22Rv1 (cell line): Measurements from ENCODE around the gene RNF38.
"Not testable (repeated sequence)": the region's sequence is repeated elsewhere in the genome, so short reads cannot be mapped to it uniquely, and the experiment has no call there.

Experiments used
- H3K27ac ChIP-seq: fragments of 450-650 bp; 2 replicates; pipeline ENCODE4 v1.5.1; 2017
- ZFX ChIP-seq: fragments of 450-650 bp; IDR thresholded peaks from 2 replicates; pipeline ENCODE4 v1.6.1; 2017; ENCODE audit warnings: antibody characterized with exemption, borderline replicate concordance
- TF ChIP-seq, protein P1 (sequence below): fragments of 450-650 bp; IDR thresholded peaks from 2 replicates; pipeline ENCODE4 v1.5.1; 2017; ENCODE audit warnings: mild to moderate bottlenecking

The RNF38 gene

GRCh38 chr9:36426348-36426747, 26.3 kb upstream of the RNF38 start:
- no peak overlapping the region for H3K27ac ChIP-seq
- no peak for TF ChIP-seq ZFX
- TF ChIP-seq, protein P1, sequence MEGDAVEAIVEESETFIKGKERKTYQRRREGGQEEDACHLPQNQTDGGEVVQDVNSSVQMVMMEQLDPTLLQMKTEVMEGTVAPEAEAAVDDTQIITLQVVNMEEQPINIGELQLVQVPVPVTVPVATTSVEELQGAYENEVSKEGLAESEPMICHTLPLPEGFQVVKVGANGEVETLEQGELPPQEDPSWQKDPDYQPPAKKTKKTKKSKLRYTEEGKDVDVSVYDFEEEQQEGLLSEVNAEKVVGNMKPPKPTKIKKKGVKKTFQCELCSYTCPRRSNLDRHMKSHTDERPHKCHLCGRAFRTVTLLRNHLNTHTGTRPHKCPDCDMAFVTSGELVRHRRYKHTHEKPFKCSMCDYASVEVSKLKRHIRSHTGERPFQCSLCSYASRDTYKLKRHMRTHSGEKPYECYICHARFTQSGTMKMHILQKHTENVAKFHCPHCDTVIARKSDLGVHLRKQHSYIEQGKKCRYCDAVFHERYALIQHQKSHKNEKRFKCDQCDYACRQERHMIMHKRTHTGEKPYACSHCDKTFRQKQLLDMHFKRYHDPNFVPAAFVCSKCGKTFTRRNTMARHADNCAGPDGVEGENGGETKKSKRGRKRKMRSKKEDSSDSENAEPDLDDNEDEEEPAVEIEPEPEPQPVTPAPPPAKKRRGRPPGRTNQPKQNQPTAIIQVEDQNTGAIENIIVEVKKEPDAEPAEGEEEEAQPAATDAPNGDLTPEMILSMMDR = no peak

DNA sequence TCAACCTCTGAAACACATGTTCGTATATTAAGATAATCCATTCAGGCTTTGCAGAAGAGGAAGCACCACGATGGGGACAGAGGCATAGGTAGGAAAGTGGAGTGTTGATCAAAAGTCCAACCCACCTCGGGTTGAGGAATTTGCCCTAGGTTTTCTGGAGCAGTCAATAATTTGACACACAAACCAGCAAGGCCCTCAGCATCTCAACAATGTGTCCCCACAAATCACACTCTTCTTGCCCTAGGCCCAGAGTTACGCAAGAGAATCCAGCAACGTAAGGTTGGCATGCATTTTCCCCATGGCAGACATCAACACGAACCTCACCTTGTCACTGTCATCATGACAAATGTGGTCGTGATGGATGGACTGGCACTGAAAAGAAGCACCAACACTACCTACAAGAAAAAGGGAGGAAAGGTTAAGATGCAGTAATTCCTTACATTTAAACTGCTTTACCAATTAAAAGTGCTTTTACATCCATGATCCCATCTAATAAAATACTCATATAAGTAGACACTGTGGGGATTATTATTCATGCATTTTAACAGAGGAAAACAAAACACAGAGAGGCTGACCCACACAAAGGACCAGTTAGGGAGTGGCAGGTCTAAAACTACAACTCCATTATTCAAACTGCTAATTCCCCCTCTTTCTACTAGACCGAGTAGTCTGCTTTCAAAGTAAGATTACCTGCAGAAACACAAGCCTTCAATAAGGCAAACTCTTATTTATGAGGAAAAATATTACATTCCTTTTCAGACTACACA, 24.4 kb upstream of the RNF38 start:
- no peak overlapping the region for H3K27ac ChIP-seq

GRCh38 chr9:36423206-36423605, 23.1 kb upstream of the RNF38 start:
- no peak overlapping the region for H3K27ac ChIP-seq
- no peak for TF ChIP-seq ZFX
- TF ChIP-seq, protein P1 = no peak

More for the DNA sequence above, 24.4 kb upstream of the RNF38 start:
- TF ChIP-seq, protein P1 = no peak
- no peak for TF ChIP-seq ZFX

DNA sequence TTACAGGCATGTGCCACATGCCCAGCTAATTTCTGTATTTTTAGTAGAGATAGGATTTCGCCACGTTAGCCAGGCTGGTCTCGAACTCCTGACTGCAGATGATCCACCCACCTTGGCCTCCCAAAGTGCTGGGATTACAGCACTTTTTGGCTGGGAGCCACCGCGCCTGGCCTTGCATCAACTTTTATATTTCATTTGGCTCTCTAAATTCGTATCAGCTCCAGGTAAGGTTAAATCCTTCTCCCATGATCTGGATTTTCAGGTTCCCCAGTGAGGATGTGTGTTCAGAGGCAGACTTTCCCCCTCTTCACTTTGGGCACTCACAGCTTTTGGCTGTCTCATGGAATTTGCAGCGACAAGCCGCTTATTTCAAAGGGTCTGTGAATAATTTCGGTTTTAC, 16.8 kb upstream of the RNF38 start:
- TF ChIP-seq, protein P1 = no peak
- TF ChIP-seq ZFX = no peak
- no peak overlapping the region for H3K27ac ChIP-seq

DNA sequence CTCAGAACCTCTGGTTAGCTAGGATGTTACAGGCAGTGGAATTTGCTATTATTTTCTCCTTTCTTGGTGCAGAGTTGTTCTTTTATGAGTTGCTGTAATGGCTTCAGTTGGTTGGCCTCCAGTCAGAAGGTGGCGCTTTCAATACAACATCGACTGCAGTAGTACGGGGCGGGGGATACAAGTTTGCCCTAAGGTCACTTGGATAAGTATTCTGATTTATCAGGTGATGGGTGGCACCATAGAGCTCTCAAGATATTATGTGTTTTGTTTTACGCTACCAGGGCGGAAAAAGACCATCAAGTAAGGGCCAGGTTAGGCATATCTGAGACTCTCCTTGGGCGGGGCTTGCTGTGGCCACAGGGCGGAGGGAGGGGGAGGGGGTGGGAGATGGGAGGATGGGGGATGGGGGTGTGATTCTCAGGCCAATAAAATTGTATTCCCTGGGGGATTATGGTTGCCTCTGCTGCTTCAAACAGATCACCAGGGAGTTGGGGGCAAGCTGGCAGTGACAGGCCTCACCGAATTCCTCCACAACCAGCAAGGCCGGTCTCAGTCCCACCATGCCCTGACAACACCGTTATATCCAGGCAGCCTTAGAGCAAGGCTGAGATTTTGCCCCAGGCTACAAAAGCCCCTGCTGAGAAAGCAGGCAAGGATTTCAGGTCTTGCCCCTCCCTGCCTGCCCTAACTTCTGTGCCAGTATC, 15.9 kb upstream of the RNF38 start:
- no peak overlapping the region for H3K27ac ChIP-seq
- TF ChIP-seq, protein P1 = no peak
- TF ChIP-seq ZFX = no peak

GRCh38 chr9:36411410-36411809, 11.3 kb upstream of the RNF38 start:
- not testable (repeated sequence) for H3K27ac ChIP-seq

DNA sequence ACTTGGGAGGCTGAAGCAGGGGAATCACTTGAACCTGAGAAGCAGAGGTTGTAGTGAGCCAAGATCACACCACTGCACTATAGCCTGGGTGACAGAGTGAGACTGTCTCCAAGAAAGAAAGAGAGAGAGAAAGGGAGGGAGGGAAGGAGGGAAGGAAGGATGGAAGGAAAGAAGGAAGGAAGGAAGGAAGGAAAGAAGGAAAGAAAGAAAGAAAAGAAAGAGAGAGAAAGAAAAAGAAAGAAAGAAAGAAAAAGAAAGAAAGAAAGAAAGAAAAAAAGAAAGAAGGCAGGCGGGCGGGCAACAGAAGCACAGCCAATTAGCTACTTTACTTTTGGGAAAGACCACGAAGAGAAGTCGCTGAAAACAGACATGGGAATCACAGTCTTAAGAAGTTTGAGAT, 9.0 kb upstream of the RNF38 start:
- H3K27ac ChIP-seq = peak overlapping the region; percentile 12; the same call in 1 of the 2 replicates

- H3K27ac ChIP-seq = no peak overlapping the region
- no peak for TF ChIP-seq ZFX
- TF ChIP-seq, protein P1 = peak; percentile 91
Measured at GRCh38 chr9:36407122-36407723, 7.2 kb upstream of the RNF38 start.
